IMR-90 (cell line): ENCODE results near the gene DAB1. TPM values are rescaled to one million over a fixed set of nuclear protein-coding genes. Genes with fewer than 3 reads are reported as not detected.

Source experiments
- ATAC-seq: fragments of 200-7000 bp; cut with Tn5 transposase; 2 replicates; pipeline ENCODE4 v1.9.1; 2020; ENCODE audit warnings: low read depth, mild to moderate bottlenecking, moderate library complexity
- BruUV-seq: library from RNA; stranded (reverse); fragments of 400-500 nt; replicated peaks from 2 replicates; lab custom pipeline; 2021; lab: Mats Ljungman, UMichigan
- CTCF ChIA-PET: fragments of 300-600 bp; formaldehyde crosslinking; extraction: SDS; loops from one replicate; lab custom pipeline; 2021; ENCODE audit warnings: antibody characterized with exemption; lab: Yijun Ruan, JAX
- POLR2A ChIA-PET: fragments of 300-600 bp; sonication (Branson Sonifier 250); formaldehyde crosslinking; loops from one replicate; lab custom pipeline; 2022; ENCODE audit warnings: antibody characterized with exemption; ENCODE audit not compliant: unreplicated experiment; lab: Charles Lee
- DNase-seq: peaks from one replicate; pipeline ENCODE4 v3.0.0; 2013
- H2AFZ ChIP-seq: replicated peaks from 2 replicates; pipeline ENCODE3; 2013; ENCODE audit warnings: low read length, mild to moderate bottlenecking; ENCODE audit not compliant: poor library complexity
- H2AK5ac ChIP-seq: 2 replicates; pipeline ENCODE4 v1.6.1; 2013; ENCODE audit warnings: low read depth, low read length, inconsistent platforms
- H2AK9ac ChIP-seq: replicated peaks from 2 replicates; pipeline ENCODE3; 2013; ENCODE audit warnings: mild to moderate bottlenecking, low read depth, low read length, moderate library complexity; ENCODE audit not compliant: poor library complexity
- H2BK120ac ChIP-seq: 2 replicates; pipeline ENCODE4 v1.6.1; 2013; ENCODE audit warnings: low read depth, low read length, inconsistent platforms
- H2BK15ac ChIP-seq: 3 replicates; pipeline ENCODE4 v1.6.1; 2013; ENCODE audit warnings: low read depth, low read length, inconsistent platforms
- H2BK20ac ChIP-seq: 2 replicates; pipeline ENCODE4 v1.6.1; 2013; ENCODE audit warnings: low read depth, mild to moderate bottlenecking, inconsistent platforms, low read length, moderate library complexity
- H2BK5ac ChIP-seq: 2 replicates; pipeline ENCODE4 v1.6.1; 2013; ENCODE audit warnings: mild to moderate bottlenecking, low read depth, low read length, inconsistent platforms; ENCODE audit not compliant: poor library complexity, severe bottlenecking
- H3K14ac ChIP-seq: replicated peaks from 2 replicates; pipeline ENCODE4 v1.6.1; 2013; ENCODE audit warnings: low read depth, low read length, inconsistent platforms
- H3K18ac ChIP-seq: 2 replicates; pipeline ENCODE4 v1.6.1; 2013; ENCODE audit warnings: low read depth, low read length, control low read depth
- H3K23ac ChIP-seq: 2 replicates; pipeline ENCODE4 v1.6.1; 2013; ENCODE audit warnings: low read depth, low read length, inconsistent platforms
- H3K27ac ChIP-seq: 2 replicates; pipeline ENCODE4 v1.5.1; 2013; ENCODE audit warnings: mild to moderate bottlenecking, control low read depth, low read length; ENCODE audit not compliant: insufficient read depth
- H3K27me3 ChIP-seq: 2 replicates; pipeline ENCODE4 v1.6.1; 2013; ENCODE audit warnings: low read length; ENCODE audit not compliant: control insufficient read depth, insufficient read depth
- H3K36me3 ChIP-seq: 2 replicates; pipeline ENCODE4 v1.6.1; 2013; ENCODE audit warnings: low read length, mixed read lengths; ENCODE audit not compliant: control insufficient read depth, insufficient read depth
- H3K4ac ChIP-seq: 2 replicates; pipeline ENCODE4 v1.6.1; 2013; ENCODE audit warnings: low read depth, low read length, inconsistent platforms
- H3K4me1 ChIP-seq: 2 replicates; pipeline ENCODE4 v1.6.1; 2013; ENCODE audit warnings: low read length, mixed read lengths; ENCODE audit not compliant: control insufficient read depth, insufficient read depth
- H3K4me2 ChIP-seq: 2 replicates; pipeline ENCODE4 v1.6.1; 2013; ENCODE audit warnings: low read depth, mild to moderate bottlenecking, control low read depth, low read length, moderate library complexity
- H3K4me3 ChIP-seq: 2 replicates; pipeline ENCODE4 v1.5.1; 2013; ENCODE audit warnings: low read depth, mild to moderate bottlenecking, control low read depth, low read length, moderate library complexity; ENCODE audit not compliant: insufficient read depth
- H3K56ac ChIP-seq: 2 replicates; pipeline ENCODE4 v1.6.1; 2013; ENCODE audit warnings: low read length, inconsistent platforms; ENCODE audit not compliant: insufficient read depth; ENCODE audit errors: extremely low read depth
- H3K79me1 ChIP-seq, 2 experiments: 2 replicates each; pipeline ENCODE4 v1.6.1; 2013; ENCODE audit warnings: low read length in 2 of 2, inconsistent platforms in 1 of 2, low read depth in 1 of 2
- H3K9ac ChIP-seq: 2 replicates; pipeline ENCODE4 v1.6.1; 2013; ENCODE audit warnings: low read depth, low read length, control low read depth
- H3K9me1 ChIP-seq: 2 replicates; pipeline ENCODE4 v1.6.1; 2013; ENCODE audit warnings: low read length, inconsistent platforms; ENCODE audit not compliant: insufficient read depth
- H3K9me3 ChIP-seq: 2 replicates; pipeline ENCODE4 v1.6.1; 2013; ENCODE audit warnings: low read length; ENCODE audit not compliant: control insufficient read depth, insufficient read depth
- H4K20me1 ChIP-seq: 2 replicates; pipeline ENCODE4 v1.6.1; 2013; ENCODE audit warnings: low read length, inconsistent platforms; ENCODE audit not compliant: insufficient read depth
- H4K5ac ChIP-seq: 2 replicates; pipeline ENCODE4 v1.6.1; 2013; ENCODE audit warnings: mild to moderate bottlenecking, low read depth, low read length, control low read depth
- H4K8ac ChIP-seq, 2 experiments: 2 replicates each; pipeline ENCODE4 v1.6.1; 2013; ENCODE audit warnings: low read depth in 2 of 2, low read length in 2 of 2, control low read depth in 1 of 2, inconsistent platforms in 1 of 2
- H4K91ac ChIP-seq: 2 replicates; pipeline ENCODE4 v1.6.1; 2013; ENCODE audit warnings: low read depth, low read length, inconsistent platforms; ENCODE audit not compliant: insufficient read depth
- CEBPB ChIP-seq: IDR thresholded peaks from 2 replicates; pipeline ENCODE4 v1.6.1; 2012; ENCODE audit warnings: low read depth, low read length, improper control_type of control experiment
- MAZ ChIP-seq: IDR thresholded peaks from 2 replicates; pipeline ENCODE4 v1.6.1; 2012; ENCODE audit warnings: low read depth, mild to moderate bottlenecking, low read length, improper control_type of control experiment, moderate library complexity, borderline replicate concordance
- NFE2L2 ChIP-seq: fragments of 150-350 bp; IDR thresholded peaks from 2 replicates; pipeline ENCODE4 v1.6.1; 2016; ENCODE audit warnings: low read depth, mild to moderate bottlenecking, low read length
- WGBS, 2 experiments: methylation state at CpG; one replicate each; pipeline versions ENCODE4 v1.1.5 to v1.1.7; 2013; ENCODE audit warnings: missing lambda C conversion rate in 2 of 2; ENCODE audit not compliant: insufficient read length in 1 of 2; ENCODE audit errors: extremely low coverage in 2 of 2; 5-methylcytosine and 5-hydroxymethylcytosine counted together
- dilution Hi-C: fragments of 300-500 bp; cut with HindIII; formaldehyde crosslinking; loops from one replicate; pipeline ENCODE4 v1.14.3; 2018; ENCODE audit warnings: low sequenced_read_pairs; ENCODE audit not compliant: unreplicated experiment
- in situ Hi-C: fragments of 300-500 bp; cut with MboI; formaldehyde crosslinking; loops from 3 replicates; pipeline ENCODE4 v1.14.3; 2019; ENCODE audit warnings: low sequenced_read_pairs, inconsistent platforms, mixed read lengths
- intact Hi-C: fragments of 100-400 bp; cut with micrococcal nuclease; formaldehyde crosslinking; loops from 2 replicates; pipeline ENCODE4 v1.10.0; 2022
- polyA plus RNA-seq, 3 experiments: library from polyadenylated mRNA; depleted of rRNA; stranded (reverse); fragments of >200 nt; gene quantifications; 2 replicates each; pipeline ENCODE4 v1.2.3, GENCODE V29; 2012; ENCODE audit warnings: low replicate concordance in 1 of 3
- total RNA-seq: library from RNA; depleted of rRNA; stranded (reverse); fragments of >200 nt; gene quantifications from 2 replicates; pipeline ENCODE4 v1.2.3, GENCODE V29; 2012
- TF ChIP-seq, protein P1 (sequence below): conservative IDR thresholded peaks from 2 replicates; pipeline ENCODE4 v1.5.1; 2012; ENCODE audit warnings: mild to moderate bottlenecking, low read depth, low read length, improper control_type of control experiment

DAB1 gene
- total and polyA plus RNA-seq, 2 of the 4 experiments (the other 2 are of a cell fraction): 0.18 to 0.41 TPM

DNA sequence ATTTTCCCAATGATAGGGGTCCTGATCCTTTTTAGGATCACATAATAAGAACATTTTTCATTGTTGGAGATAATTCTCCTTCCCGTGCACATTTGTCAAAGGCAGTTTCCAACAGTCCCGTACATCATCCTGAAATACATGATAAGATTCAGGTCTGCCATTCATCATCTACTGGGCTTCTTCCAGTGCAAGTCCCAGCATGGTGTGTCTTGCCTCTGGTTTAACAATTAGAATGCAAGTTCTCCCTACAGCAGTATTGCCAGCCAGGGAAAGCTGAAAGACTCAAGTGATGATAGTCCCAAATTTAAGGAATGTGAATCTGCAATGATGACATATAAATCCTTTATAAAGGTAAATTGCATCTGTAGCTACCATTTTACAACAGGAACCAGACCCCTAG is 146.2 kb downstream of the DAB1 start:
- no peak overlapping the region for H2BK5ac ChIP-seq
- in situ Hi-C loops: no loop called here
- H3K9ac ChIP-seq: no peak overlapping the region
- no peak overlapping the region for H2AK9ac ChIP-seq
- no peak overlapping the region for H4K8ac ChIP-seq
- H4K91ac ChIP-seq: no peak overlapping the region
- dilution Hi-C loops: no loop called here
- no peak overlapping the region for H2BK15ac ChIP-seq
- no peak for DNase-seq
- H3K56ac ChIP-seq: no peak overlapping the region
- H3K36me3 ChIP-seq: no peaks in the 10 kb centered on the region
- no peak overlapping the region for H2BK20ac ChIP-seq
- H2AFZ ChIP-seq: no peak overlapping the region
- ChIA-PET CTCF (no interaction called here), POLR2A (no interaction called here)
- no peak for ATAC-seq
- no peak overlapping the region for H4K5ac ChIP-seq
- no peak overlapping the region for H3K27ac ChIP-seq
- no peaks in the 10 kb centered on the region for H4K20me1 ChIP-seq
- no TSS peak for BruUV-seq
- no peak overlapping the region for H3K4me3 ChIP-seq
- H3K4me2 ChIP-seq: no peak overlapping the region
- WGBS, 2 experiments: 82% methylated on average over 2 of the region's 2 CpGs; no CpG with 5 or more reads in 1 of the 2 experiments
- no peaks in the 10 kb centered on the region; the same call in 1 of the 2 replicates for H3K4me1 ChIP-seq
- H3K4ac ChIP-seq: no peak overlapping the region
- no peak overlapping the region for H2BK120ac ChIP-seq
- H3K79me1 ChIP-seq: no peaks in the 10 kb centered on the region
- intact Hi-C loops: no loop called here
- no peak overlapping the region for H3K23ac ChIP-seq
- TF ChIP-seq, protein P1, sequence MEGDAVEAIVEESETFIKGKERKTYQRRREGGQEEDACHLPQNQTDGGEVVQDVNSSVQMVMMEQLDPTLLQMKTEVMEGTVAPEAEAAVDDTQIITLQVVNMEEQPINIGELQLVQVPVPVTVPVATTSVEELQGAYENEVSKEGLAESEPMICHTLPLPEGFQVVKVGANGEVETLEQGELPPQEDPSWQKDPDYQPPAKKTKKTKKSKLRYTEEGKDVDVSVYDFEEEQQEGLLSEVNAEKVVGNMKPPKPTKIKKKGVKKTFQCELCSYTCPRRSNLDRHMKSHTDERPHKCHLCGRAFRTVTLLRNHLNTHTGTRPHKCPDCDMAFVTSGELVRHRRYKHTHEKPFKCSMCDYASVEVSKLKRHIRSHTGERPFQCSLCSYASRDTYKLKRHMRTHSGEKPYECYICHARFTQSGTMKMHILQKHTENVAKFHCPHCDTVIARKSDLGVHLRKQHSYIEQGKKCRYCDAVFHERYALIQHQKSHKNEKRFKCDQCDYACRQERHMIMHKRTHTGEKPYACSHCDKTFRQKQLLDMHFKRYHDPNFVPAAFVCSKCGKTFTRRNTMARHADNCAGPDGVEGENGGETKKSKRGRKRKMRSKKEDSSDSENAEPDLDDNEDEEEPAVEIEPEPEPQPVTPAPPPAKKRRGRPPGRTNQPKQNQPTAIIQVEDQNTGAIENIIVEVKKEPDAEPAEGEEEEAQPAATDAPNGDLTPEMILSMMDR: no peak
- TF ChIP-seq CEBPB: no peak
- TF ChIP-seq MAZ: no peak
- TF ChIP-seq NFE2L2: no peak
- no peaks in the 10 kb centered on the region for H3K9me1 ChIP-seq
- no peak overlapping the region for H3K14ac ChIP-seq
- H3K27me3 ChIP-seq: no peaks in the 10 kb centered on the region
- H3K9me3 ChIP-seq: no peaks in the 10 kb centered on the region
- no peak overlapping the region for H3K18ac ChIP-seq
- H2AK5ac ChIP-seq: no peak overlapping the region
